GM19035 (cell line): ENCODE data around the gene NCLN.
"Not testable (repeated sequence)": the region's sequence is repeated elsewhere in the genome, so short reads cannot be mapped to it uniquely, and the experiment has no call there.

ENCODE experiments used
- ATAC-seq: cut with Tn5 transposase; IDR thresholded peaks from one replicate; pipeline ENCODE4 v1.9.1; 2021; ENCODE audit not compliant: unreplicated experiment

The NCLN gene

GRCh38 chr19:3196933-3197205 lies 11.1 kb downstream of the NCLN start:
- no peak for ATAC-seq

GRCh38 chr19:3198901-3199700 lies 13.4 kb downstream of the NCLN start:
- no peak for ATAC-seq

DNA sequence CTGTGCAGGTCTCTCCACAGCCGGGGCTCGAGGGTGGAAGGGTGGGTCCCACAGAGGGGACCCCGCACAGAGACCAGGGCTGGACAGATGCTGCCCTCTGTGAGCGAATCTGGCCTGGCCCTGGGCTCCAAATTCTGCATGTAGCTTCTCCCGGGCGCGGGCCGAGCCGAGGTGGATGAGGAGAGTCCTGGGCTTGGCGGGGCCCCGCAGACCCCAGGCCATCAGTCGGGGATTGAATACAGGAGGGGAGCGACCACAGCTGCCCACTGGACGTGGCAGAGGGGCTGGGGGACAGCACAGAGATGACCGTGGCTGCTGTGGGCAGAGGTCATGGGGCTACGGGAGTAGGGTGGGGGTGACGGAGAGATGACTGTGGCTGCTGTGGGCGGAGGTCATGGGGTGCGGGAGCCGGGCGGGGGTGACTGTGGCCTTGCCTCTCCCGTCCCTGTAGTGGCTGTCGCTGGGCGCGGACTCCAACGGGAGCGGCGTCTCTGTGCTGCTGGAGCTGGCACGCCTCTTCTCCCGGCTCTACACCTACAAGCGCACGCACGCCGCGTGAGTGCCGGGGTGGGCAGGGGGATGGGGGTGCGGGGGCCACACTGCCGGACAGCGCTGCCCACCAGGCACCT lies 15.5 kb downstream of the NCLN start:
- no peak for ATAC-seq

GRCh38 chr19:3201911-3202310 lies 16.2 kb downstream of the NCLN start:
- ATAC-seq, result no peak

GRCh38 chr19:3202346-3202745 lies 16.6 kb downstream of the NCLN start:
- no peak for ATAC-seq

DNA sequence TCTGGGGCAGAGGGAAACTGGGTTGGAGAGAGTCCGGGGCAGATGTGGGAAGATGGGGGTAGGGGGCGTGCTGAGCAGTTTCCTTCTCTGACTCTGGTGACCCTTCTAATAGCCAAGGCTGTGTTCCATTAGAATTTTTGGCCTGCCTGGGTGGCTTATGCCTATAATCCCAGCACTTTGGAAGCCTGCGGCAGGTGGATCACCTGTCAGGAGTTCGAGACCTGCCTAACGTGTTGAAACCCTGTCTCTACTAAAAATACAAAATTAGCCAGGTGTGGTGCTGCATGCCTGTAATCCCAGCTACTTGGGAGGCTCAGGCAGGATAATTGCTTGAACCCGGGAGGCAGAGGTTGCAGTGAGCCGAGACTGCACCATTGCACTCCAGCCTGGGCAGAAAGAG lies 17.2 kb downstream of the NCLN start:
- ATAC-seq, result not testable (repeated sequence)

- ATAC-seq, result no peak
Observed at GRCh38 chr19:3203805-3204645, 18.3 kb downstream of the NCLN start.

- ATAC-seq, result no peak
Observed at GRCh38 chr19:3204646-3205275, 19.0 kb downstream of the NCLN start.

- no peak for ATAC-seq
Observed at GRCh38 chr19:3206216-3206953, 20.7 kb downstream of the NCLN start.

GRCh38 chr19:3207461-3208242 lies 21.9 kb downstream of the NCLN start:
- no peak for ATAC-seq

GRCh38 chr19:3208317-3209207 lies 22.8 kb downstream of the NCLN start:
- ATAC-seq, result no peak

GRCh38 chr19:3210347-3211017 lies 24.8 kb downstream of the NCLN start:
- no peak for ATAC-seq

DNA sequence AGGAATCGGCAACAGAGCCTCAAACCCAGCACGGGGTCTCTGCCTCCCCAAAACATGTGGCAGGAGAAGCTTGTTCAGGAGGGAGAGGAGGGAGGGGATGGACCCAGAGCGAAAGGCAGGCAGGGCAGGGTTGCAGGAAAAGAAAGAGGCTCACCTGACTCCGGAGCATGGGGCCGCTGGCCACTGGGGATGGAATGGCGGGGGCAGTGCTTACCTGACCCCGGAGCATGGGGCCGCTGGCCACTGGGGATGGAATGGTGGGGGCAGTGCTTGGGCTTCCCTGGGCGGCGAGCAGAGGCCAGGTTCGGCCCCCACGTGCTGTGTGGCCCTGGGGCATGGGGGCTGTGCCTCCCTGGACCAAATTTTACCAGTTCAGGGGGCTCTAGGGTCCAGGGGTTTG lies 25.5 kb downstream of the NCLN start:
- no peak for ATAC-seq

GRCh38 chr19:3213159-3213558 lies 27.4 kb downstream of the NCLN start:
- ATAC-seq, result no peak

DNA sequence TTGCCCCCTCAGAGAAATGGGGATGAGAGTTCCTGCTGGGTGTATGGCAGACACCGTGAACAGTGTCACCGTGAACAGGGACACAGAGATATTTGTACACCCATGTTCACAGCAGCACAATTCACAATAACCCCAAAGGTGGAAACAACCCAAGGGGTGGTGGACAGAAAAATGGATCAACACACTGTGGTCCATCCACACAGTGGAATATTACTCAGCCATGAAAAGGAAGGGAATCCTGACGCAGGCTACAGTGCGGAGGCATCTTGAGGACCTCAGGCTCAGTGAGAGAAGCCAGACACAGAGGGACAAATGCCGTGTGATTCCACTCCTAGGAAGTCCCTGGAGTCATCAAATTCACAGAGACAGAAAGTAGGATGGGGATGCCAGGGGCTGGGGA lies 31.1 kb downstream of the NCLN start:
- no peak for ATAC-seq

DNA sequence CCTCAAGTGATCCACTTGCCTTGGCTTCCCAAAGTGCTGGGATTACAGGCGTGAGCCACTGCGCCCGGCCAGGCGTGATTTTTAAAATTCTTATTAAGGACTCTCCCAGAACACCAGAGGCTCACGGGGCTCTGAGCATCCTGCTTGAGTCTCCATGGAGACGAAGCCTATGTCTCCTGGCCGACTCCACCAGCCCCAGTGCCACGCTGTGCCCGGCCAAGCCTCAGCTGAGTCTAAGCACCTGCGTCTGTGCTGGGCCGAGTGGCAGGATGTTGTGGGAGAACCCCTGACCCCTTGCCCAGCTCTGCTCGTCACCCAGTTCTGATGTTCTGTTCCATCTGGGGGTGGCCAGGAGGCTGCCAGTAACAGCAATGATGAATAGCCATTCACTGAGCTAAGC lies 34.8 kb downstream of the NCLN start:
- no peak for ATAC-seq

- ATAC-seq, result not testable (repeated sequence)
Observed at GRCh38 chr19:3221576-3221975, 35.8 kb downstream of the NCLN start.

- ATAC-seq, result no peak
Observed at GRCh38 chr19:3222709-3223108, 37.0 kb downstream of the NCLN start.
